Measurements from ENCODE around the gene CDK13. TPM values are rescaled to one million over a fixed set of nuclear protein-coding genes. Genes with fewer than 3 reads are reported as not detected.

CDK13 gene
- total RNA-seq, 1 experiment from 2014 or later, result 52.2 TPM

- Histone ChIP-seq H4K91ac (ENCODE audit: insufficient read length, low read depth, low read length) (no peak overlapping the region), H3K9ac (ENCODE audit: extremely low read depth, insufficient read length, low read length) (no peak overlapping the region), H3K79me2 (ENCODE audit: insufficient read depth, low read length) (no peaks in the 10 kb centered on the region), H3K4me2 (ENCODE audit: insufficient read depth, insufficient read length, low read length) (no peak overlapping the region), H2BK12ac (ENCODE audit: insufficient read length, low read depth, low read length) (no peak overlapping the region), H4K8ac (replicated peaks; ENCODE audit: insufficient read length, low read depth, low read length) (no peak overlapping the region), H2AK5ac (ENCODE audit: insufficient read length, low read length) (no peak overlapping the region), H2BK120ac (ENCODE audit: low read depth, low read length, poor library complexity, severe bottlenecking) (no peak overlapping the region), H3K23ac (ENCODE audit: insufficient read length, low read depth, low read length) (no peak overlapping the region), H3K18ac (ENCODE audit: insufficient read length, low read depth, low read length) (no peak overlapping the region), H3K9me3 (ENCODE audit: control insufficient read depth, low read depth, low read length) (no peaks in the 10 kb centered on the region), H4K5ac (ENCODE audit: insufficient read length, low read depth, low read length) (no peak overlapping the region), H2AFZ (ENCODE audit: low read length) (no peak overlapping the region), H3K14ac (ENCODE audit: insufficient read depth, low read length) (no peak overlapping the region), H3K56ac (ENCODE audit: insufficient read length, low read depth, low read length) (no peak overlapping the region), H3T11ph (ENCODE audit: low read length) (no peak overlapping the region), H3K27me3 (ENCODE audit: insufficient read depth, low read length) (no peaks in the 10 kb centered on the region), H3K4ac (ENCODE audit: low read depth, low read length) (no peak overlapping the region), H3K23me2 (ENCODE audit: insufficient read length, low read depth, low read length, poor library complexity, severe bottlenecking) (no peaks in the 10 kb centered on the region), H3K27ac (ENCODE audit: insufficient read length, low read depth, low read length) (no peak overlapping the region), H3K79me1 (ENCODE audit: insufficient read depth, low read depth, low read length, poor library complexity, severe bottlenecking) (no peaks in the 10 kb centered on the region), H2BK5ac (ENCODE audit: insufficient read length, low read length) (no peak overlapping the region), H3K4me1 (ENCODE audit: insufficient read depth, low read length) (peaks cover 2% of the 10 kb centered on the region; the same call in 1 of the 2 replicates), H4K20me1 (ENCODE audit: control insufficient read depth, insufficient read depth, insufficient read length) (no peaks in the 10 kb centered on the region), H2BK20ac (ENCODE audit: low read depth, low read length, poor library complexity, severe bottlenecking) (no peak overlapping the region), H2BK15ac (ENCODE audit: low read depth, low read length) (no peak overlapping the region)
- DNase-seq, result no peak
- Mint-ChIP-seq H3K4me3 (no peak overlapping the region), H3K9me3 (no peaks in the 10 kb centered on the region), H3K4me1 (peaks cover 14 to 21% of the 10 kb centered on the region in 2 experiments), H3K27me3 (ENCODE audit: low read depth) (no peaks in the 10 kb centered on the region), H3K36me3 (ENCODE audit: insufficient read depth in 1 of 3, low read depth in 3 of 3) (peaks cover 7 to 35% (median 21%) of the 10 kb centered on the region in 3 experiments; a peak in 6 of 7 replicates), H3K27ac (peak overlapping the region in 1 of 3 experiments; percentile 84; a peak in 2 of 7 replicates)
- TF ChIP-seq CTCF (conservative IDR thresholded peaks at IDR 0.05), result no peak
- no CpG with 5 or more reads among the region's 2 CpGs for WGBS (ENCODE audit: extremely low coverage, insufficient read length, low lambda C conversion rate)
These were observed 58.3 kb downstream of the CDK13 start for GRCh38 chr7:40008223-40008815.
